ENCODE measurements around the gene PIGN. TPM values are rescaled to one million over a fixed set of nuclear protein-coding genes. Genes with fewer than 3 reads are reported as not detected.

The PIGN gene
- polyA plus RNA-seq, 1 donor from 2014 or later = 8.7 TPM

- TF ChIP-seq RAD21 (conservative IDR thresholded peaks at IDR 0.05) (no peak), EZH2 (IDR thresholded peaks at IDR 0.05; ENCODE audit: borderline replicate concordance, insufficient read depth, low read length, poor library complexity, severe bottlenecking) (no peak), POLR2AphosphoS5 (IDR thresholded peaks at IDR 0.05) (no peak), EP300 (conservative IDR thresholded peaks at IDR 0.05; ENCODE audit: poor library complexity, severe bottlenecking) (no peak), SMC3 (conservative IDR thresholded peaks at IDR 0.05; ENCODE audit: poor library complexity) (no peak), TAF1 (IDR thresholded peaks at IDR 0.05; ENCODE audit: low read depth) (no peak), MXI1 (conservative IDR thresholded peaks at IDR 0.05; ENCODE audit: poor library complexity, severe bottlenecking) (no peak)
- TF ChIP-seq, protein P1, sequence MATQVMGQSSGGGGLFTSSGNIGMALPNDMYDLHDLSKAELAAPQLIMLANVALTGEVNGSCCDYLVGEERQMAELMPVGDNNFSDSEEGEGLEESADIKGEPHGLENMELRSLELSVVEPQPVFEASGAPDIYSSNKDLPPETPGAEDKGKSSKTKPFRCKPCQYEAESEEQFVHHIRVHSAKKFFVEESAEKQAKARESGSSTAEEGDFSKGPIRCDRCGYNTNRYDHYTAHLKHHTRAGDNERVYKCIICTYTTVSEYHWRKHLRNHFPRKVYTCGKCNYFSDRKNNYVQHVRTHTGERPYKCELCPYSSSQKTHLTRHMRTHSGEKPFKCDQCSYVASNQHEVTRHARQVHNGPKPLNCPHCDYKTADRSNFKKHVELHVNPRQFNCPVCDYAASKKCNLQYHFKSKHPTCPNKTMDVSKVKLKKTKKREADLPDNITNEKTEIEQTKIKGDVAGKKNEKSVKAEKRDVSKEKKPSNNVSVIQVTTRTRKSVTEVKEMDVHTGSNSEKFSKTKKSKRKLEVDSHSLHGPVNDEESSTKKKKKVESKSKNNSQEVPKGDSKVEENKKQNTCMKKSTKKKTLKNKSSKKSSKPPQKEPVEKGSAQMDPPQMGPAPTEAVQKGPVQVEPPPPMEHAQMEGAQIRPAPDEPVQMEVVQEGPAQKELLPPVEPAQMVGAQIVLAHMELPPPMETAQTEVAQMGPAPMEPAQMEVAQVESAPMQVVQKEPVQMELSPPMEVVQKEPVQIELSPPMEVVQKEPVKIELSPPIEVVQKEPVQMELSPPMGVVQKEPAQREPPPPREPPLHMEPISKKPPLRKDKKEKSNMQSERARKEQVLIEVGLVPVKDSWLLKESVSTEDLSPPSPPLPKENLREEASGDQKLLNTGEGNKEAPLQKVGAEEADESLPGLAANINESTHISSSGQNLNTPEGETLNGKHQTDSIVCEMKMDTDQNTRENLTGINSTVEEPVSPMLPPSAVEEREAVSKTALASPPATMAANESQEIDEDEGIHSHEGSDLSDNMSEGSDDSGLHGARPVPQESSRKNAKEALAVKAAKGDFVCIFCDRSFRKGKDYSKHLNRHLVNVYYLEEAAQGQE (IDR thresholded peaks at IDR 0.05; ENCODE audit: borderline replicate concordance) = no peak
- TF ChIP-seq, protein P2, sequence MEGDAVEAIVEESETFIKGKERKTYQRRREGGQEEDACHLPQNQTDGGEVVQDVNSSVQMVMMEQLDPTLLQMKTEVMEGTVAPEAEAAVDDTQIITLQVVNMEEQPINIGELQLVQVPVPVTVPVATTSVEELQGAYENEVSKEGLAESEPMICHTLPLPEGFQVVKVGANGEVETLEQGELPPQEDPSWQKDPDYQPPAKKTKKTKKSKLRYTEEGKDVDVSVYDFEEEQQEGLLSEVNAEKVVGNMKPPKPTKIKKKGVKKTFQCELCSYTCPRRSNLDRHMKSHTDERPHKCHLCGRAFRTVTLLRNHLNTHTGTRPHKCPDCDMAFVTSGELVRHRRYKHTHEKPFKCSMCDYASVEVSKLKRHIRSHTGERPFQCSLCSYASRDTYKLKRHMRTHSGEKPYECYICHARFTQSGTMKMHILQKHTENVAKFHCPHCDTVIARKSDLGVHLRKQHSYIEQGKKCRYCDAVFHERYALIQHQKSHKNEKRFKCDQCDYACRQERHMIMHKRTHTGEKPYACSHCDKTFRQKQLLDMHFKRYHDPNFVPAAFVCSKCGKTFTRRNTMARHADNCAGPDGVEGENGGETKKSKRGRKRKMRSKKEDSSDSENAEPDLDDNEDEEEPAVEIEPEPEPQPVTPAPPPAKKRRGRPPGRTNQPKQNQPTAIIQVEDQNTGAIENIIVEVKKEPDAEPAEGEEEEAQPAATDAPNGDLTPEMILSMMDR (IDR thresholded peaks at IDR 0.05; ENCODE audit: poor library complexity, severe bottlenecking) = no peak
- Histone ChIP-seq H3K4me3 (ENCODE audit: low read length) (no peak overlapping the region), H3K27me3 (ENCODE audit: insufficient read depth, low read depth, low read length) (no peaks in the 10 kb centered on the region), H3K79me2 (replicated peaks; ENCODE audit: insufficient read depth, low read length) (no peaks in the 10 kb centered on the region), H2AFZ (ENCODE audit: low read depth, low read length) (no peak overlapping the region), H3K9me3 (ENCODE audit: low read length) (no peaks in the 10 kb centered on the region), H3K36me3 (ENCODE audit: insufficient read depth, low read length) (no peaks in the 10 kb centered on the region), H3K27ac (ENCODE audit: low read length) (no peak overlapping the region), H4K20me1 (ENCODE audit: insufficient read depth) (no peaks in the 10 kb centered on the region), H3K4me2 (ENCODE audit: low read length) (no peak overlapping the region), H3K9me2 (ENCODE audit: insufficient read depth, low read length) (no peaks in the 10 kb centered on the region), H3K9ac (ENCODE audit: low read length) (no peak overlapping the region), H3F3A (ENCODE audit: insufficient read depth, low read length, poor library complexity, severe bottlenecking) (no peaks in the 10 kb centered on the region)
These were observed 95.3 kb downstream of the PIGN start for GRCh38 chr18:62091487-62092120.

DNA sequence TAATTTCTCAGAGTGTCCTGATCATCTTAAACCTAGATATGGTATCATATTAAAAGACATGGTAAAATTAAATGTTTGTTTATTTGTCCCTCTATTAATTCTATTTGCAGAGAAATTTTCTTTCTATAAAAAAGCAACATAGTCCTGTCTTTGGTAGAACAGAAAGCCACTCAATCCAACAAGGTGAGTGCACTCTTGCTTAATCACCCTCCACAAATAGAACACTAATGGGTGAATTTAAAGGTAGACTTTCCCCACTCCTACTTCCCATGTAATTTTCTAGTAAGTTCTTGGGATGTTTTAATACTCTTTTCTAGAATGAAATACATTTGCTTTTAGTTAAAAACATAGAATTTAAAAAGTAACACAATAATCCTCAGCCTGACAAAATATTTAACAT lies 97.7 kb downstream of the PIGN start:
- Histone ChIP-seq H3K9ac (ENCODE audit: low read length) (no peak overlapping the region), H3K4me3 (ENCODE audit: low read length) (no peak overlapping the region), H3K27me3 (ENCODE audit: insufficient read depth, low read depth, low read length) (no peaks in the 10 kb centered on the region), H3K9me3 (ENCODE audit: low read length) (no peaks in the 10 kb centered on the region), H3F3A (ENCODE audit: insufficient read depth, low read length, poor library complexity, severe bottlenecking) (no peaks in the 10 kb centered on the region), H3K4me2 (ENCODE audit: low read length) (no peak overlapping the region), H3K36me3 (ENCODE audit: insufficient read depth, low read length) (no peaks in the 10 kb centered on the region), H4K20me1 (ENCODE audit: insufficient read depth) (no peaks in the 10 kb centered on the region), H2AFZ (ENCODE audit: low read depth, low read length) (no peak overlapping the region), H3K9me2 (ENCODE audit: insufficient read depth, low read length) (no peaks in the 10 kb centered on the region), H3K79me2 (replicated peaks; ENCODE audit: insufficient read depth, low read length) (no peaks in the 10 kb centered on the region), H3K27ac (ENCODE audit: low read length) (no peak overlapping the region)
- TF ChIP-seq MXI1 (conservative IDR thresholded peaks at IDR 0.05; ENCODE audit: poor library complexity, severe bottlenecking) (no peak), SMC3 (conservative IDR thresholded peaks at IDR 0.05; ENCODE audit: poor library complexity) (no peak), EP300 (conservative IDR thresholded peaks at IDR 0.05; ENCODE audit: poor library complexity, severe bottlenecking) (no peak), POLR2AphosphoS5 (IDR thresholded peaks at IDR 0.05) (no peak), TAF1 (IDR thresholded peaks at IDR 0.05; ENCODE audit: low read depth) (no peak), RAD21 (conservative IDR thresholded peaks at IDR 0.05) (no peak), EZH2 (IDR thresholded peaks at IDR 0.05; ENCODE audit: borderline replicate concordance, insufficient read depth, low read length, poor library complexity, severe bottlenecking) (no peak)
- TF ChIP-seq, protein P2 (IDR thresholded peaks at IDR 0.05; ENCODE audit: poor library complexity, severe bottlenecking) = no peak
- TF ChIP-seq, protein P1 (IDR thresholded peaks at IDR 0.05; ENCODE audit: borderline replicate concordance) = no peak

Data from neural cell (in vitro differentiated cells).